ENCODE measurements around the gene AKAP13. TPM values are rescaled to one million over a fixed set of nuclear protein-coding genes. Genes with fewer than 3 reads are reported as not detected.

AKAP13 gene
- total RNA-seq, 1 donor from 2014 or later, result 145 TPM

DNA sequence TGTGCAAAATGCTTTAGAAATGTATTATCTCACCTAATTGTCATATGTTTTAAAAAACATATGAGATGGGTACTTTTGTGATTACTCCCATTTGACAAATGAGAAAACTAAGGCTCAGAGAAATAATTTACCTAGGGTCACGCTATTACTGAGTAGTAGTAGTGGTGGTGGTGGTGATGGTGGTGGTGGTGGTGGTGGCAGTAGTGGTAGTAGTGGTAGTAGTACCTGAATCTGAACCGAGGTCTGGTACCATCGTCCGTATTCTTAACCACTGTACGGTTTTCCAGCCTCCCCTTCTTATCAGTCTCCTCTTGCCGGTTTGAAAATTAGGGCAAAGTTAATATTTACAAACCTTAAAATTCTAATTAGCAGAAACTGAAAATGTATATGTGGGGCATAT lies 311.9 kb downstream of the AKAP13 start:
- TF ChIP-seq CTCF (IDR thresholded peaks at IDR 0.05; ENCODE audit: partially characterized antibody, unreplicated experiment), result no peak
- H3K36me3 Mint-ChIP-seq (ENCODE audit: unreplicated experiment), result no peaks in the 10 kb centered on the region
- H3K27ac Mint-ChIP-seq (ENCODE audit: unreplicated experiment), result no peak overlapping the region
- H3K4me3 Mint-ChIP-seq (ENCODE audit: unreplicated experiment), result no peak overlapping the region
- H3K9me3 Mint-ChIP-seq (ENCODE audit: unreplicated experiment), result no peaks in the 10 kb centered on the region
- no peaks in the 10 kb centered on the region for H3K27me3 Mint-ChIP-seq (ENCODE audit: unreplicated experiment)
- peaks cover 2% of the 10 kb centered on the region for H3K4me1 Mint-ChIP-seq (ENCODE audit: low read depth, unreplicated experiment)
- no peak for DNase-seq

GRCh38 chr15:85692873-85693272 lies 312.5 kb downstream of the AKAP13 start:
- Mint-ChIP-seq H3K4me1 (ENCODE audit: low read depth, unreplicated experiment) (peaks cover 2% of the 10 kb centered on the region), H3K36me3 (ENCODE audit: unreplicated experiment) (no peaks in the 10 kb centered on the region), H3K4me3 (ENCODE audit: unreplicated experiment) (no peak overlapping the region), H3K27ac (ENCODE audit: unreplicated experiment) (no peak overlapping the region), H3K9me3 (ENCODE audit: unreplicated experiment) (no peaks in the 10 kb centered on the region), H3K27me3 (ENCODE audit: unreplicated experiment) (no peaks in the 10 kb centered on the region)
- DNase-seq, result no peak
- no peak for TF ChIP-seq CTCF (IDR thresholded peaks at IDR 0.05; ENCODE audit: partially characterized antibody, unreplicated experiment)

GRCh38 chr15:85693277-85693676 lies 312.9 kb downstream of the AKAP13 start:
- Mint-ChIP-seq H3K36me3 (ENCODE audit: unreplicated experiment) (no peaks in the 10 kb centered on the region), H3K4me1 (ENCODE audit: low read depth, unreplicated experiment) (peaks cover 2% of the 10 kb centered on the region), H3K27me3 (ENCODE audit: unreplicated experiment) (no peaks in the 10 kb centered on the region), H3K27ac (ENCODE audit: unreplicated experiment) (no peak overlapping the region), H3K9me3 (ENCODE audit: unreplicated experiment) (no peaks in the 10 kb centered on the region), H3K4me3 (ENCODE audit: unreplicated experiment) (no peak overlapping the region)
- TF ChIP-seq CTCF (IDR thresholded peaks at IDR 0.05; ENCODE audit: partially characterized antibody, unreplicated experiment), result no peak
- no peak for DNase-seq

DNA sequence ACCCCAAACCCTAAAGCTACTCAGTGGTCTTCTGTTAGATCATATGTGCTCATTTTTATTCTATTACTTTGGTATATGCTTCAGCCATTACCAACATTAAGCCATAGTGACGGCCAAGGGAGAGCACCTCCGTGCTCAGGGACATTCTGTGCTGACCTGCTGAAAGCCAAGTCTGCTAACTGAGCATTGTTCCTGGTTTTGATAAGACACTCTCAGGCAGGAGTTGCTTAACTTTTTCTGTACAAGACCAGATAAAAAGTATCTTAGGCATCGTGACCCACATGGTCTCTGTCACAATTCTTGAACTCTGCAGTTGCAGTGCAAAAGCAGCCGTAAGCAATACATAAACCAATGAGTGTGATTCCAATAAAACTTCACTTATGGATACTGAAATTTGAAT lies 313.7 kb downstream of the AKAP13 start:
- Mint-ChIP-seq H3K27me3 (ENCODE audit: unreplicated experiment) (no peaks in the 10 kb centered on the region), H3K36me3 (ENCODE audit: unreplicated experiment) (no peaks in the 10 kb centered on the region), H3K4me3 (ENCODE audit: unreplicated experiment) (no peak overlapping the region), H3K4me1 (ENCODE audit: low read depth, unreplicated experiment) (peaks cover 2% of the 10 kb centered on the region), H3K27ac (ENCODE audit: unreplicated experiment) (no peak overlapping the region), H3K9me3 (ENCODE audit: unreplicated experiment) (no peaks in the 10 kb centered on the region)
- DNase-seq, result no peak
- TF ChIP-seq CTCF (IDR thresholded peaks at IDR 0.05; ENCODE audit: partially characterized antibody, unreplicated experiment), result no peak

DNA sequence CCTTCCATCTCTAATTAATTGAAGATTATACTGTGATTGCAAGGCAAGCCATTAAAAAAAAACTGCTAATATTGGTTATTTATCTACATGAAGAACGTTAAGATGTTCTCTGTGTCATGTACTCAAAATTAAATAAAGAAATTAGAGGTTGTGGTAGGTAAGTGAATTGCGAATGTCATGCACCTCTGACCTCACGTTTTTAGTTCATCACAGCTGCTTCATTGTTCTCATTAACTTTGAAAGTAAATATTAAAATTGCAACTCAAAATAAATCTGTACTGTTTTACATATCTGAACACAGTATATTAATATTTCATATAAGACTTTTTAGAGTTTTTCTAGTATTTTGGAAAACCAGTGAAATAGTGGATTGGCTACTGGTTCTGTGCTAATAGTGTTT lies 320.4 kb downstream of the AKAP13 start:
- no peak for DNase-seq
- Mint-ChIP-seq H3K4me1 (ENCODE audit: low read depth, unreplicated experiment) (peaks cover 9% of the 10 kb centered on the region), H3K9me3 (ENCODE audit: unreplicated experiment) (no peaks in the 10 kb centered on the region), H3K27ac (ENCODE audit: unreplicated experiment) (no peak overlapping the region), H3K27me3 (ENCODE audit: unreplicated experiment) (peaks cover 4% of the 10 kb centered on the region), H3K4me3 (ENCODE audit: unreplicated experiment) (no peak overlapping the region), H3K36me3 (ENCODE audit: unreplicated experiment) (no peaks in the 10 kb centered on the region)
- no peak for TF ChIP-seq CTCF (IDR thresholded peaks at IDR 0.05; ENCODE audit: partially characterized antibody, unreplicated experiment)
